Panc1 (cell line): Measurements from ENCODE around the gene CDK5.

Experiments used
- POLR2AphosphoS5 ChIP-seq: IDR thresholded peaks from 2 replicates; pipeline ENCODE4 v1.6.1; 2012; ENCODE audit warnings: mild to moderate bottlenecking, low read depth, low read length, moderate library complexity
- SIN3A ChIP-seq: IDR thresholded peaks from 2 replicates; pipeline ENCODE4 v1.6.1; 2012; ENCODE audit warnings: low read depth, mild to moderate bottlenecking, low read length, moderate library complexity, borderline replicate concordance; ENCODE audit not compliant: insufficient read depth
- TCF7L2 ChIP-seq: IDR thresholded peaks from 2 replicates; pipeline ENCODE4 v1.6.1; 2011; ENCODE audit warnings: mild to moderate bottlenecking, low read depth, low read length, inconsistent platforms
- TF ChIP-seq, protein P1 (sequence below): fragments of 450-650 bp; IDR thresholded peaks from 2 replicates; pipeline ENCODE4 v1.5.1; 2017; ENCODE audit warnings: mild to moderate bottlenecking
- TF ChIP-seq, protein P2 (sequence below), 2 experiments: IDR thresholded peaks; 2 replicates each; pipeline ENCODE4 v1.6.1; 2011 to 2012; ENCODE audit warnings: low read depth in 2 of 2, control low read depth in 1 of 2, low read length in 1 of 2, mild to moderate bottlenecking in 1 of 2, moderate library complexity in 1 of 2; ENCODE audit not compliant: insufficient read depth in 1 of 2

DNA sequence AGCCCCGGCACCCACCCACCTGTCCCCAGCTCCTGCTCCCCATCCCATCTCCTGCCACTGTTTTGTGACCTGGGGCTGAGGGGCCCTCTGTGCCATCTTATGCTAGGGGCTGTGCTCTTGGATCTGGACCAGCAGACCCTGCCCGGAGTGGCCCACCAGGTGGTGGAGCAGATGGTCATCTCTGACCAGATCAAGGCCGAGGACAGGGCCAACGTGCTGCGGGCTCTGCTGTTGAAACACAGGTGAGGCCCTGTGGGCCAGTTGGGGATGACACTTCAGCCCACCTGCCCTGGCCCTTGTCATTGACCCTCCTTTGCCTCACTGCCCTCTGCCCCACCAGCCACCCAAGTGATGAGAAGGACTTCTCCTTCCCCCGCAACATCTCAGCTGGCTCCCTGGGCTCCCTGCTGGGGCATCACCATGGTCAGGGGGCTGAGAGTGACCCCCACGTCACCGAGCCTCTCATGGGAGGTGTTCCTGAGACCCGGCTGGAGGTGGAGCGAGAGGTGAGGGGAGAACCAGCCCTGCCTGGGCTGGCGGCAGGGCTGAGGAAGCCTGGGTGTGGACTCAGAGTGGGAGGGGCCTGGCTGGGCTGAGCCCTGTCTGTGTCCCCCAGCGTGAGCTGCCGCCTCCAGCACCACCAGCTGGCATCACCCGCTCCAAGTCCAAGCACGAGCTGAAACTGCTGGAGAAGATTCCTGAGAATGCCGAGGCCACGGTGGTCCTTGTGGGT is 12.3 kb upstream of the CDK5 start:
- TF ChIP-seq, protein P1, sequence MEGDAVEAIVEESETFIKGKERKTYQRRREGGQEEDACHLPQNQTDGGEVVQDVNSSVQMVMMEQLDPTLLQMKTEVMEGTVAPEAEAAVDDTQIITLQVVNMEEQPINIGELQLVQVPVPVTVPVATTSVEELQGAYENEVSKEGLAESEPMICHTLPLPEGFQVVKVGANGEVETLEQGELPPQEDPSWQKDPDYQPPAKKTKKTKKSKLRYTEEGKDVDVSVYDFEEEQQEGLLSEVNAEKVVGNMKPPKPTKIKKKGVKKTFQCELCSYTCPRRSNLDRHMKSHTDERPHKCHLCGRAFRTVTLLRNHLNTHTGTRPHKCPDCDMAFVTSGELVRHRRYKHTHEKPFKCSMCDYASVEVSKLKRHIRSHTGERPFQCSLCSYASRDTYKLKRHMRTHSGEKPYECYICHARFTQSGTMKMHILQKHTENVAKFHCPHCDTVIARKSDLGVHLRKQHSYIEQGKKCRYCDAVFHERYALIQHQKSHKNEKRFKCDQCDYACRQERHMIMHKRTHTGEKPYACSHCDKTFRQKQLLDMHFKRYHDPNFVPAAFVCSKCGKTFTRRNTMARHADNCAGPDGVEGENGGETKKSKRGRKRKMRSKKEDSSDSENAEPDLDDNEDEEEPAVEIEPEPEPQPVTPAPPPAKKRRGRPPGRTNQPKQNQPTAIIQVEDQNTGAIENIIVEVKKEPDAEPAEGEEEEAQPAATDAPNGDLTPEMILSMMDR = no peak
- no peak for TF ChIP-seq POLR2AphosphoS5
- TF ChIP-seq SIN3A = no peak
- TF ChIP-seq, protein P2, sequence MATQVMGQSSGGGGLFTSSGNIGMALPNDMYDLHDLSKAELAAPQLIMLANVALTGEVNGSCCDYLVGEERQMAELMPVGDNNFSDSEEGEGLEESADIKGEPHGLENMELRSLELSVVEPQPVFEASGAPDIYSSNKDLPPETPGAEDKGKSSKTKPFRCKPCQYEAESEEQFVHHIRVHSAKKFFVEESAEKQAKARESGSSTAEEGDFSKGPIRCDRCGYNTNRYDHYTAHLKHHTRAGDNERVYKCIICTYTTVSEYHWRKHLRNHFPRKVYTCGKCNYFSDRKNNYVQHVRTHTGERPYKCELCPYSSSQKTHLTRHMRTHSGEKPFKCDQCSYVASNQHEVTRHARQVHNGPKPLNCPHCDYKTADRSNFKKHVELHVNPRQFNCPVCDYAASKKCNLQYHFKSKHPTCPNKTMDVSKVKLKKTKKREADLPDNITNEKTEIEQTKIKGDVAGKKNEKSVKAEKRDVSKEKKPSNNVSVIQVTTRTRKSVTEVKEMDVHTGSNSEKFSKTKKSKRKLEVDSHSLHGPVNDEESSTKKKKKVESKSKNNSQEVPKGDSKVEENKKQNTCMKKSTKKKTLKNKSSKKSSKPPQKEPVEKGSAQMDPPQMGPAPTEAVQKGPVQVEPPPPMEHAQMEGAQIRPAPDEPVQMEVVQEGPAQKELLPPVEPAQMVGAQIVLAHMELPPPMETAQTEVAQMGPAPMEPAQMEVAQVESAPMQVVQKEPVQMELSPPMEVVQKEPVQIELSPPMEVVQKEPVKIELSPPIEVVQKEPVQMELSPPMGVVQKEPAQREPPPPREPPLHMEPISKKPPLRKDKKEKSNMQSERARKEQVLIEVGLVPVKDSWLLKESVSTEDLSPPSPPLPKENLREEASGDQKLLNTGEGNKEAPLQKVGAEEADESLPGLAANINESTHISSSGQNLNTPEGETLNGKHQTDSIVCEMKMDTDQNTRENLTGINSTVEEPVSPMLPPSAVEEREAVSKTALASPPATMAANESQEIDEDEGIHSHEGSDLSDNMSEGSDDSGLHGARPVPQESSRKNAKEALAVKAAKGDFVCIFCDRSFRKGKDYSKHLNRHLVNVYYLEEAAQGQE (IDR thresholded peaks at IDR 0.05; ENCODE audit: insufficient read depth in 1 of 2, low read depth in 2 of 2, low read length in 1 of 2) = no peak
- no peak for TF ChIP-seq TCF7L2
